Tibial nerve (tissue), 4 donors: ENCODE results near the gene LARP4.

Experiments used
- EP300 ChIP-seq, 2 donors: sonication (generic); formaldehyde crosslinking; IDR thresholded peaks; one replicate each; pipeline ENCODE4 v1.6.1; 2017; ENCODE audit warnings: antibody characterized with exemption in 2 of 2, mild to moderate bottlenecking in 1 of 2
- TF ChIP-seq, protein P1 (sequence below), 5 experiments: fragments of 200-600 bp in 3 of 5; fragments of 450-650 bp in 2 of 5; sonication (generic) in 3 of 5; IDR thresholded peaks; one replicate each; pipeline ENCODE4 v1.5.1; 2016 to 2019; ENCODE audit warnings: antibody characterized with exemption in 5 of 5, mild to moderate bottlenecking in 3 of 5, moderate library complexity in 2 of 5

DNA sequence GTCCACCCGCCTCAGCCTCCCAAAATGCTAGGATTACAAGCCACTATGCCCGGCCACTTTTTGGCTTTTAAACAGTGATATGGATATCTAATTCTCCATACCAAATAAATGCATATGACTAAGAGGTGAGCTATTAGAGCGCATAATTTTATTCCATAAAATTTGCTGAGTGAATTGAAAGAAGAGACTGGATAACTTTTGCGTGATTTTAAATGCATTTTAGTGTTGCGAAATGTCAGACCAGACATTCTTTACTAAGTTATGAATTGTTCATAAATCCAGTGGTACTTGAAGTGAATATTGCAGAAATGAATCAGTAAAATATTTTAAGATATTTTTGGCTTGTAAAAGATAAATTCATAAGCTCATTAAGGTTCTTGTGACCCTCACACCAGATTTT is 53.2 kb downstream of the LARP4 start:
- TF ChIP-seq, protein P1, sequence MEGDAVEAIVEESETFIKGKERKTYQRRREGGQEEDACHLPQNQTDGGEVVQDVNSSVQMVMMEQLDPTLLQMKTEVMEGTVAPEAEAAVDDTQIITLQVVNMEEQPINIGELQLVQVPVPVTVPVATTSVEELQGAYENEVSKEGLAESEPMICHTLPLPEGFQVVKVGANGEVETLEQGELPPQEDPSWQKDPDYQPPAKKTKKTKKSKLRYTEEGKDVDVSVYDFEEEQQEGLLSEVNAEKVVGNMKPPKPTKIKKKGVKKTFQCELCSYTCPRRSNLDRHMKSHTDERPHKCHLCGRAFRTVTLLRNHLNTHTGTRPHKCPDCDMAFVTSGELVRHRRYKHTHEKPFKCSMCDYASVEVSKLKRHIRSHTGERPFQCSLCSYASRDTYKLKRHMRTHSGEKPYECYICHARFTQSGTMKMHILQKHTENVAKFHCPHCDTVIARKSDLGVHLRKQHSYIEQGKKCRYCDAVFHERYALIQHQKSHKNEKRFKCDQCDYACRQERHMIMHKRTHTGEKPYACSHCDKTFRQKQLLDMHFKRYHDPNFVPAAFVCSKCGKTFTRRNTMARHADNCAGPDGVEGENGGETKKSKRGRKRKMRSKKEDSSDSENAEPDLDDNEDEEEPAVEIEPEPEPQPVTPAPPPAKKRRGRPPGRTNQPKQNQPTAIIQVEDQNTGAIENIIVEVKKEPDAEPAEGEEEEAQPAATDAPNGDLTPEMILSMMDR (IDR thresholded peaks at IDR 0.05), result no peak
- TF ChIP-seq EP300 (IDR thresholded peaks at IDR 0.05), result no peak
